ENCODE results near the gene WDR5. TPM values are rescaled to one million over a fixed set of nuclear protein-coding genes. Genes with fewer than 3 reads are reported as not detected.

WDR5 gene
- total and polyA plus RNA-seq, 2 donors (not counting 1 experiment from before 2014, with no cell fraction given): 15.5 to 26.0 TPM

- no peaks in the 10 kb centered on the region for H3K36me3 ChIP-seq (ENCODE audit: control insufficient read depth, insufficient read depth, low read length)
- TF ChIP-seq EZH2 (IDR thresholded peaks at IDR 0.05; ENCODE audit: low read length, missing control alignments) (no peak), CTCF (conservative IDR thresholded peaks at IDR 0.05 in 1 of 2, IDR thresholded peaks at IDR 0.05 in 1 of 2; ENCODE audit: low read depth in 1 of 2, low read length in 2 of 2) (no peak)
- no peaks in the 10 kb centered on the region for H3K27me3 ChIP-seq (ENCODE audit: control insufficient read depth, insufficient read depth, low read length)
- DNase-seq (ENCODE audit: low read depth in 2 of 2): no peak
- no peaks in the 10 kb centered on the region for H3K79me2 ChIP-seq (ENCODE audit: control insufficient read depth, insufficient read depth, low read length)
- no peaks in the 10 kb centered on the region for H3K9me3 ChIP-seq (ENCODE audit: control insufficient read depth, insufficient read depth, low read depth, low read length)
- H3K27ac ChIP-seq (ENCODE audit: insufficient read depth, low read length): no peak overlapping the region
- H2AFZ ChIP-seq (ENCODE audit: low read length): no peak overlapping the region
- no peaks in the 10 kb centered on the region for H4K20me1 ChIP-seq (ENCODE audit: control insufficient read depth, extremely low read depth, insufficient read depth, low read length)
- H3K4me2 ChIP-seq (ENCODE audit: extremely low read depth, insufficient read depth, low read length): no peak overlapping the region
- H3K4me1 ChIP-seq (ENCODE audit: control insufficient read depth, extremely low read depth, insufficient read depth, low read length): no peaks in the 10 kb centered on the region
- no peak overlapping the region for H3K9ac ChIP-seq (ENCODE audit: insufficient read depth, low read length)
- H3K4me3 ChIP-seq (replicated peaks in 1 of 4; ENCODE audit: control extremely low read depth in 1 of 4, insufficient read depth in 1 of 4, low read depth in 3 of 4, low read length in 4 of 4): no peak overlapping the region
Observed at GRCh38 chr9:134125413-134126095, 10.3 kb upstream of the WDR5 start.

GRCh38 chr9:134126373-134126772 is 9.5 kb upstream of the WDR5 start:
- Histone ChIP-seq H3K4me3 (replicated peaks in 1 of 4; ENCODE audit: control extremely low read depth in 1 of 4, insufficient read depth in 1 of 4, low read depth in 3 of 4, low read length in 4 of 4) (no peak overlapping the region), H3K27me3 (ENCODE audit: control insufficient read depth, insufficient read depth, low read length) (no peaks in the 10 kb centered on the region), H3K9me3 (ENCODE audit: control insufficient read depth, insufficient read depth, low read depth, low read length) (no peaks in the 10 kb centered on the region), H3K27ac (ENCODE audit: insufficient read depth, low read length) (no peak overlapping the region), H4K20me1 (ENCODE audit: control insufficient read depth, extremely low read depth, insufficient read depth, low read length) (no peaks in the 10 kb centered on the region), H3K4me2 (ENCODE audit: extremely low read depth, insufficient read depth, low read length) (no peak overlapping the region), H2AFZ (ENCODE audit: low read length) (no peak overlapping the region), H3K4me1 (ENCODE audit: control insufficient read depth, extremely low read depth, insufficient read depth, low read length) (peaks cover 3% of the 10 kb centered on the region), H3K9ac (ENCODE audit: insufficient read depth, low read length) (no peak overlapping the region), H3K36me3 (ENCODE audit: control insufficient read depth, insufficient read depth, low read length) (no peaks in the 10 kb centered on the region), H3K79me2 (ENCODE audit: control insufficient read depth, insufficient read depth, low read length) (no peaks in the 10 kb centered on the region)
- TF ChIP-seq CTCF (conservative IDR thresholded peaks at IDR 0.05 in 1 of 2, IDR thresholded peaks at IDR 0.05 in 1 of 2; ENCODE audit: low read depth in 1 of 2, low read length in 2 of 2): no peak
- TF ChIP-seq EZH2 (IDR thresholded peaks at IDR 0.05; ENCODE audit: low read length, missing control alignments): no peak
- no peak for DNase-seq (ENCODE audit: low read depth in 2 of 2)

GRCh38 chr9:134127065-134127580 is 8.8 kb upstream of the WDR5 start:
- H3K27me3 ChIP-seq (ENCODE audit: control insufficient read depth, insufficient read depth, low read length): no peaks in the 10 kb centered on the region
- H3K36me3 ChIP-seq (ENCODE audit: control insufficient read depth, insufficient read depth, low read length): no peaks in the 10 kb centered on the region
- no peaks in the 10 kb centered on the region for H4K20me1 ChIP-seq (ENCODE audit: control insufficient read depth, extremely low read depth, insufficient read depth, low read length)
- no peaks in the 10 kb centered on the region for H3K79me2 ChIP-seq (ENCODE audit: control insufficient read depth, insufficient read depth, low read length)
- no peaks in the 10 kb centered on the region for H3K9me3 ChIP-seq (ENCODE audit: control insufficient read depth, insufficient read depth, low read depth, low read length)
- no peak for TF ChIP-seq EZH2 (IDR thresholded peaks at IDR 0.05; ENCODE audit: low read length, missing control alignments)
- TF ChIP-seq CTCF (conservative IDR thresholded peaks at IDR 0.05 in 1 of 2, IDR thresholded peaks at IDR 0.05 in 1 of 2; ENCODE audit: low read depth in 1 of 2, low read length in 2 of 2): no peak
- peaks cover 3% of the 10 kb centered on the region for H3K4me1 ChIP-seq (ENCODE audit: control insufficient read depth, extremely low read depth, insufficient read depth, low read length)
- DNase-seq (ENCODE audit: low read depth in 2 of 2): no peak
- H2AFZ ChIP-seq (ENCODE audit: low read length): no peak overlapping the region
- H3K27ac ChIP-seq (ENCODE audit: insufficient read depth, low read length): no peak overlapping the region
- no peak overlapping the region for H3K4me2 ChIP-seq (ENCODE audit: extremely low read depth, insufficient read depth, low read length)
- H3K9ac ChIP-seq (ENCODE audit: insufficient read depth, low read length): no peak overlapping the region
- no peak overlapping the region for H3K4me3 ChIP-seq (replicated peaks in 1 of 4; ENCODE audit: control extremely low read depth in 1 of 4, insufficient read depth in 1 of 4, low read depth in 3 of 4, low read length in 4 of 4)
